H1 (cell line): ENCODE results near the gene KCNT1. TPM values are rescaled to one million over a fixed set of nuclear protein-coding genes. Genes with fewer than 3 reads are reported as not detected.

Experiments
- BCL11A ChIP-seq, 2 experiments: IDR thresholded peaks; one replicate each; pipeline ENCODE4 v1.6.1; 2011; ENCODE audit warnings: low read depth in 2 of 2, low read length in 2 of 2, mild to moderate bottlenecking in 2 of 2
- FOSL1 ChIP-seq: IDR thresholded peaks from 2 replicates; pipeline ENCODE4 v1.6.1; 2011; ENCODE audit warnings: mild to moderate bottlenecking, low read depth, low read length, moderate library complexity; ENCODE audit not compliant: insufficient read depth
- JUND ChIP-seq: IDR thresholded peaks from 2 replicates; pipeline ENCODE4 v1.6.1; 2011; ENCODE audit warnings: mild to moderate bottlenecking, improper control_type of control experiment, low read length
- SIN3A ChIP-seq, 2 experiments: IDR thresholded peaks in 1 of 2; conservative IDR thresholded peaks in 1 of 2; 2 replicates each; pipeline ENCODE4 v1.6.1; 2011 to 2012; ENCODE audit warnings: low read length in 2 of 2, improper control_type of control experiment in 1 of 2, low read depth in 1 of 2, mild to moderate bottlenecking in 1 of 2
- YY1 ChIP-seq: IDR thresholded peaks from 2 replicates; pipeline ENCODE4 v1.6.1; 2011; ENCODE audit warnings: low read depth, mild to moderate bottlenecking, low read length
- polyA plus RNA-seq, 7 experiments: library from polyadenylated mRNA; depleted of rRNA in 3 of 7; stranded (reverse) in 5 of 7; unstranded in 2 of 7; fragments of >200 nt in 5 of 7; fragments of 200-250 nt in 2 of 7; gene quantifications; 1 replicate in 5 of 7; 2 replicates in 1 of 7; 4 replicates in 1 of 7; pipeline versions ENCODE4 v1.2.1 to v1.2.3, GENCODE V29; 2011 to 2013; ENCODE audit warnings: missing spikeins in 2 of 7, mixed read lengths in 2 of 7
- total RNA-seq: library from RNA; stranded (reverse); fragmentation: NEBNext Ultra II Directional; extraction: Animal tissue kit (Norgen Biotek cat#: 25700); gene quantifications from 2 replicates; pipeline ENCODE4 v1.2.1, GENCODE V29; 2021

Gene KCNT1
- total and polyA plus RNA-seq, 2 of the 8 experiments (the other 6 are each of a cell fraction or from before 2014, with no cell fraction given): 0.13 to 0.20 TPM

DNA sequence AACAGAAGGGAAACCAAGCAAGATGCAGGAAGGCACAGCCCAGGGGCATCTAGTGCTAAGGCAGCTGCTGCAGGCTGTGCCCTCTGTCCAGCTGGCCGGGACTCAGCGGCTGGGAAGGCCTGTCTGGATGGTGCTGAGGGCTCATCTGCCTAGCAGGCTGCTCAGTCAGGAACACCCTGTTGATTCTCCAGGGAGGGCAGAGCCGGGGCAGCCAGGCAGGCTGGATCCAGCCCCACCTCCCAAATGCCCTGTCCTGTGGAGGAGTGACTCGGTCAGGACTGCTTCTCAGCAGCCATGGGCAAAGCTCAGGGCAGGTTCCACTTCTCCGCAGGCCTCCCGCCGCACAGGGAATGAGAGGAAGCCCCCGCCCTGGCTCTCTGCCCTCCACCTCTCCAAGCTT, 46.7 kb upstream of the KCNT1 start (continued):
- TF ChIP-seq BCL11A (IDR thresholded peaks at IDR 0.05; ENCODE audit: low read depth in 2 of 2, low read length in 2 of 2): no peak
- no peak for TF ChIP-seq YY1
- no peak for TF ChIP-seq JUND
- no peak for TF ChIP-seq SIN3A (conservative IDR thresholded peaks at IDR 0.05 in 1 of 2, IDR thresholded peaks at IDR 0.05 in 1 of 2; ENCODE audit: low read depth in 1 of 2, low read length in 2 of 2)
- TF ChIP-seq FOSL1: no peak
